ENCODE data around the gene COG2.

Gene COG2

DNA sequence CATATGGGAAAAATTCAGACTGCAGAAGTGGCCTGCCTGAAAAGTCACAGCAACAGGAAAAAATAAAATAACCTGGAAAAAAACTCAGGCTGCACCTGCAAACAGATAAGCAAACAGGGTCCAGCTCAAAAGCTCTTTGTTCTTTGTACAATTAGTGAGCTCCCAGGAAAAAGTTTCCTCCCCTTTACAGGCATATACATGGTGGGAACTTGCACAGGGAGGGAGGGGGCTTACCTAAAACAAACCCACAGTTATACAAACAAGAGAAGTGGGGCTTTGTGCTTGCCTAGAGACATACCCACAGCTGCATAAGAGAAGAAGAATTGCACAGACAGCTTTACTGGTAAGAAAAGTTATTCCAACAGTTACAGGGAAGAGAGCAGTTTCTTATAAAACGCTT lies 31.7 kb upstream of the COG2 start:
- Histone ChIP-seq H3K4me1 (ENCODE audit: control insufficient read depth, insufficient read depth, low read length, unreplicated experiment) (no peaks in the 10 kb centered on the region), H3K36me3 (ENCODE audit: insufficient read depth, low read length) (no peaks in the 10 kb centered on the region), H3K27ac (ENCODE audit: low read depth, low read length) (no peak overlapping the region), H3K79me2 (ENCODE audit: control insufficient read depth, insufficient read depth, low read length, unreplicated experiment) (no peaks in the 10 kb centered on the region), H2AFZ (ENCODE audit: low read length, unreplicated experiment) (no peak overlapping the region), H3K4me3 (ENCODE audit: low read depth, low read length) (no peak overlapping the region), H3K27me3 (ENCODE audit: insufficient read depth, low read length) (peaks cover 26% of the 10 kb centered on the region)

DNA sequence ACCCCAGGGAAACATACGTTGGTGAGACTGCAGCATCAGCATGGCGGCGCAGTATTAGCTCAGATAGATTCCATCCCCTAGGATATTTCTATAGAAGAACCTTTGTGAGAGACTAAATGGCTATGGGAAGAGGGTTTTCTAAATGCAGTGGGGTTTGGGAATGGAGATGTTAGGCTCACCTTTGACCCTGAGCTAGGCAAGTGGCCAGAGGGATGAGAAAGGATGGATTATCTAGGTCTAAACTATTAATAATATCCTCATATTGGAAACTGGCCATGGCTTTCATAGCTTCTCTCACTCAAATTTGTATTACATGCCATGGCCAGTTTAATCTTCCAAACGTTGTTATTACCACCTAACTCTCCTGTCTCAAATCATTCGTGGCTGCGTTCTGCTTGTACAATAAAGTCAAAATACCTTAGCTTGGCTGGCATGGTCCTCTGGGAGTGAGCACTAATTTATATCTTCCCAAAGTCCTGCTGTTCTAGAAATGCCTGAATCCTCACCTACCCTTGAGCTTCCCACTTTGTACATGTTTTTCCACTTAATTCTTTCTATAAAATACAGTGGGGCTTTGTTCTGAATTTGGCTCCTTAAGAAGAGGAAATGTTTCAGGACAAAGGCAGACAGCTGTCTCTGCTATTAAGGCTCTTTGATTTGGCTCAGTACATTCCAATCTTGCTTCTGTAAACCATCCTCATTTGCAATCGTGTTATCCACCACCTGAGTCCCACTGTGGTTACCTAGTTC lies 31.0 kb upstream of the COG2 start:
- H3K27ac ChIP-seq (ENCODE audit: low read depth, low read length), result no peak overlapping the region
- no peak overlapping the region for H3K4me3 ChIP-seq (ENCODE audit: low read depth, low read length)
- no peaks in the 10 kb centered on the region for H3K4me1 ChIP-seq (ENCODE audit: control insufficient read depth, insufficient read depth, low read length, unreplicated experiment)
- H3K27me3 ChIP-seq (ENCODE audit: insufficient read depth, low read length), result peaks cover 33% of the 10 kb centered on the region
- no peak overlapping the region for H2AFZ ChIP-seq (ENCODE audit: low read length, unreplicated experiment)
- no peaks in the 10 kb centered on the region for H3K79me2 ChIP-seq (ENCODE audit: control insufficient read depth, insufficient read depth, low read length, unreplicated experiment)
- no peaks in the 10 kb centered on the region for H3K36me3 ChIP-seq (ENCODE audit: insufficient read depth, low read length)

DNA sequence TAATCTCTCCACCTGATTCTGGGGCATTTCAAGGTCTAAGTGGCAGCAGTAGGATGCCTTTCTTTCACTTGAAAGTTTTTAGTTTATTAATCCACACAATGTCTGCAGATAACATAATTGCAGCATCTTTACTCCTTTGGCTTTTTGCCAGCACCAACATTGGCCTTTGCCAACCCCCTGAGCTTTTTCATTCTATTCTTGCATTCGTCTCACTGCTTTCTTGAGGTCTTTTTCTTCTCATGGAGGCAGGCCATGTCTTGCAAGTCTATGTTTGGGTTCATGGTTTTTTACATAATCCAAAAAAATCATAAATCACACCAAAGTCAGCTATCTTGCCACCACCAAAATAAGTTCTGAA lies 30.4 kb upstream of the COG2 start:
- H2AFZ ChIP-seq (ENCODE audit: low read length, unreplicated experiment), result no peak overlapping the region
- no peaks in the 10 kb centered on the region for H3K79me2 ChIP-seq (ENCODE audit: control insufficient read depth, insufficient read depth, low read length, unreplicated experiment)
- no peaks in the 10 kb centered on the region for H3K4me1 ChIP-seq (ENCODE audit: control insufficient read depth, insufficient read depth, low read length, unreplicated experiment)
- H3K27me3 ChIP-seq (ENCODE audit: insufficient read depth, low read length), result peaks cover 39% of the 10 kb centered on the region
- H3K27ac ChIP-seq (ENCODE audit: low read depth, low read length), result no peak overlapping the region
- no peaks in the 10 kb centered on the region for H3K36me3 ChIP-seq (ENCODE audit: insufficient read depth, low read length)
- H3K4me3 ChIP-seq (ENCODE audit: low read depth, low read length), result no peak overlapping the region

DNA sequence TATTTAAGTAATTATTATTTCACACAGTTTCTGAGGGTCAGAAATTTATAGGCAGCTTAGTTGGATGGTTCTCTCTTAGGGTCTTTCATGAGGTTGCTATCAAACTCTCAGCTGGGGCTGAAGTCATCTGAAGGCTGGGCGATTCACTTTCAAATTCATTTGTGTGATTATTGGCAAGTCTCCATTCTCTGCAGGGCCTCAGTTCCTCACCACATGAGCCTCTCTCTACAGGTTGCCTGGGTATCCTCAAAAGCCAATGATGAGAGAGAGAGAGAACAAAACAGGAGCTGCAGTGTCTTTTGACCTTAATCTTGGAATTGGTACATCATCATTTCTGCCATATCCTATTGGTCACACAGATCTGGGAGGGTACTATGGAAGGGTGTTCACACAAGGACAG lies 29.6 kb upstream of the COG2 start:
- Histone ChIP-seq H3K27me3 (ENCODE audit: insufficient read depth, low read length) (peaks cover 43% of the 10 kb centered on the region), H3K27ac (ENCODE audit: low read depth, low read length) (no peak overlapping the region), H3K79me2 (ENCODE audit: control insufficient read depth, insufficient read depth, low read length, unreplicated experiment) (no peaks in the 10 kb centered on the region), H2AFZ (ENCODE audit: low read length, unreplicated experiment) (no peak overlapping the region), H3K4me1 (ENCODE audit: control insufficient read depth, insufficient read depth, low read length, unreplicated experiment) (no peaks in the 10 kb centered on the region), H3K36me3 (ENCODE audit: insufficient read depth, low read length) (no peaks in the 10 kb centered on the region), H3K4me3 (ENCODE audit: low read depth, low read length) (no peak overlapping the region)

DNA sequence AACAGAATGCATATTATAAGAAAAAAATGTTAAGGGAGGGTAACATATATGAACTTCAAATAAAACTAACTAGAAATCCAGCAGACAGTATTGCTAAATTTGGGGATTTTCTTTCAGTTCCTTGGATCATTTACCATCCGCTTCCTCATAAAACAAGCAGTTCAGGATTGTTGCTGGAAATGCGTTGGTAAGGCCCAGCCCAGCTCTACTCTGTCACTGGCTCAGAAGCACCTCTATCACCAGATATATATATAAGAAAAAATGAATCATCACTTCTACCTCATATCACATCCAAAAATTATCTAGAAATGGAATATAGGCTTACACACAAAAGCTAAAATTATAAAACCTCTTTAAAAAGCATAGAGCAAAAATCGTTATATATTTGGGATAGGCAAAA lies 28.2 kb upstream of the COG2 start:
- no peaks in the 10 kb centered on the region for H3K79me2 ChIP-seq (ENCODE audit: control insufficient read depth, insufficient read depth, low read length, unreplicated experiment)
- H3K27ac ChIP-seq (ENCODE audit: low read depth, low read length), result no peak overlapping the region
- peaks cover 56% of the 10 kb centered on the region for H3K27me3 ChIP-seq (ENCODE audit: insufficient read depth, low read length)
- H3K4me1 ChIP-seq (ENCODE audit: control insufficient read depth, insufficient read depth, low read length, unreplicated experiment), result no peaks in the 10 kb centered on the region
- no peaks in the 10 kb centered on the region for H3K36me3 ChIP-seq (ENCODE audit: insufficient read depth, low read length)
- H2AFZ ChIP-seq (ENCODE audit: low read length, unreplicated experiment), result no peak overlapping the region
- no peak overlapping the region for H3K4me3 ChIP-seq (ENCODE audit: low read depth, low read length)

DNA sequence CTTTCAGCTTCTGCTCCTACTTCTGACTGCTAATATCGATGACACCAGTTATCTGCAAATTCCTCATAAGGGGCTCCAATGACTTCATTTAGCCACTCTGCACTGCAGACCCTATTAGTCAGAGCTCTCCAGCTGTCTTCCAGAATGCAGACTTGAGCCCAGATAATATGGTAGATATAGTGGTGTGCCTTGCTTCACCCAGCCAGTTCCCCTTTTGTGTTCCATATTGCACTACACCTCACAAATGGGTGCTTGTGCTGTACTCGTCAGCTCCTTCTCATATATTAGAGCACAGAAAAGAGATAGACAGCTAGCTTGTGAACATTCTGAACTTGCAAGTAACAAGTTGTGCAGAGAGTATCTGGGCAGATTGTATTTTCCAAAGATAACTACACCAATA lies 23.7 kb upstream of the COG2 start:
- Histone ChIP-seq H3K36me3 (ENCODE audit: insufficient read depth, low read length) (no peaks in the 10 kb centered on the region), H3K27me3 (ENCODE audit: insufficient read depth, low read length) (peaks cover 77% of the 10 kb centered on the region), H3K27ac (ENCODE audit: low read depth, low read length) (no peak overlapping the region), H3K4me1 (ENCODE audit: control insufficient read depth, insufficient read depth, low read length, unreplicated experiment) (no peaks in the 10 kb centered on the region), H3K4me3 (ENCODE audit: low read depth, low read length) (no peak overlapping the region), H2AFZ (ENCODE audit: low read length, unreplicated experiment) (no peak overlapping the region), H3K79me2 (ENCODE audit: control insufficient read depth, insufficient read depth, low read length, unreplicated experiment) (no peaks in the 10 kb centered on the region)

DNA sequence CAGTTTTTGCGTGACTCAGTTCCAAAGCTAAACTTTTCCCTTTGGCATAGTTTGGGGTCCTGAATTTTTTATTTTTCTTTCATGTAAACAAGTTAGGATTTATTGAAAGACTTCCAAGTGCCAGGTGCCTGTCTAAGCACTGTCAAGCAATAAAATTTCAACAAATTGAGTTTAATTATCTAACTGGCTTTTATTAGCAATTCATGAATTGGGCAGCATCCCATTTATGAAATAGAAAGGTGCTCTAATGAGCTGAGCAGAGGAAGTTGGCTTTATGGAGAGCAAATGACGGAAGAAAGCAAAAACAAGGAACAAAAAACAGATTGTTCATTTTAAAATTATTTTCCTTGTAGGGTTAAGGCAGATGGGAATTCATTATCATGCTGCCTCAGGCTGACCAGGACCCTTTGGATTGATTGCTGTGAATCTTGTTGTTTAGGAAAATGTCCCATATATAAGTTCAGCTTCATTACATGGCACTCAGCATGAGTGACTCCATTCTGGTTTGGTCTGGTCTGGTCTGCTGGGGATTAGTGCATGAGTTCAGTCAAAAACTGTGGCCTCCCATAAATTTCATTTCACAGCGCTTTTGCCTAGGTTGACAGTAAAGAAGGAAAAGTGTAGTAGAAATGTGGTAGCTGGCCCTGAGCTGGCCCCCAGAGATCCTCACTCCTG lies 21.5 kb upstream of the COG2 start:
- no peak overlapping the region for H3K27ac ChIP-seq (ENCODE audit: low read depth, low read length)
- no peaks in the 10 kb centered on the region for H3K36me3 ChIP-seq (ENCODE audit: insufficient read depth, low read length)
- H3K79me2 ChIP-seq (ENCODE audit: control insufficient read depth, insufficient read depth, low read length, unreplicated experiment), result no peaks in the 10 kb centered on the region
- H3K27me3 ChIP-seq (ENCODE audit: insufficient read depth, low read length), result peaks cover 88% of the 10 kb centered on the region
- H3K4me1 ChIP-seq (ENCODE audit: control insufficient read depth, insufficient read depth, low read length, unreplicated experiment), result no peaks in the 10 kb centered on the region
- no peak overlapping the region for H2AFZ ChIP-seq (ENCODE audit: low read length, unreplicated experiment)
- H3K4me3 ChIP-seq (ENCODE audit: low read depth, low read length), result no peak overlapping the region

DNA sequence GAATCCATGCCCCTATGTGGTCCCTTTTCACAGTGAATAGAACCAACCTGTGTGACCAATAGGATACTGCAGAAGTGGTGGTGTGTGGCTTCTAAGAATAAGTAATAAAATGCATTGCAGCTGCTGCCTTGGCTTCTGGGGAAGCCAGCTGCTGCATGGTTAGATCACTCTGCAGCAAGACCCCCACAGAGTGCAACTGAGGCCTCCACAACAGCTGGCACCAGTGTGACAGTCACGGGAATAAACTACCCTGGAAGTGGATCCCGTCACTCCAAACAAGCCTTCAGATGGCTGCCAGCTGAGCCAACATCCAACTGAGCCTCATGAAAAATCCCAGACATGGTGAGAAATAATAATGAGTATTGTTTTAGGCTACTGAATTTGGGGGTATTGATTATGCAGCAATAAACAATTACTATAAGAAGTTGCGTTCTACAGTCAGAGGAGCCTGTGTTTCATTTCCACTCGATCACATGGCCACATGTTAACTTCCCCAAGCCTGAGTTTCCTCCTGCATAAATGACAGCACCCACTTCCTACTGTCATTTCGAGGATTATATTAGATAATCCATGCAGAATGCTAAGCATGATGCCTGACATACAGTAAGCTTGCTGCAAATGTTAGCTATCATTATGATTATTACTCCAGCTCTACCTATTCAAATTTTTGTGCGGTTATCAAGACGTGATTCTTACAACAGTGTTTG lies 20.8 kb upstream of the COG2 start:
- Histone ChIP-seq H3K27me3 (ENCODE audit: insufficient read depth, low read length) (peaks cover 81% of the 10 kb centered on the region), H3K79me2 (ENCODE audit: control insufficient read depth, insufficient read depth, low read length, unreplicated experiment) (no peaks in the 10 kb centered on the region), H3K27ac (ENCODE audit: low read depth, low read length) (no peak overlapping the region), H2AFZ (ENCODE audit: low read length, unreplicated experiment) (no peak overlapping the region), H3K36me3 (ENCODE audit: insufficient read depth, low read length) (no peaks in the 10 kb centered on the region), H3K4me3 (ENCODE audit: low read depth, low read length) (no peak overlapping the region), H3K4me1 (ENCODE audit: control insufficient read depth, insufficient read depth, low read length, unreplicated experiment) (no peaks in the 10 kb centered on the region)

DNA sequence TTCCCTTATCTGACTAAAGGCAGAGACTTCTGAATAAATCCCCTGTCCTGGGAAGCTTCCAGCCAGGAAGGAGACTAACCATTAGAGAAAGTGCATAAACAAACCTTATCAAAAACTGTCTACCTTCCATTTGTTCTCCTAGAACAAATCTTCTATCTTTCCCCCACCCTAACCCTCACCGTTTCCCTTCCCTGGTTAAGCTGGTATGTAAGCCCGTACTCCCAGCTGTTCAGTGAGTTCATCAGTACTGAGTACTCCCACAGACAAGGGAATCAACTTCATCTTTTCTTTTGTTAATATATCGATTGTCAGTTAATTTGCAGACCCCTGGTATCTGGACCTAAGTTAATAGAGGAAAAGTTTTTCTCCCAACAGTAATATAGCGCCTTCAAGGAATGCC lies 20.1 kb upstream of the COG2 start:
- Histone ChIP-seq H3K36me3 (ENCODE audit: insufficient read depth, low read length) (no peaks in the 10 kb centered on the region), H3K27me3 (ENCODE audit: insufficient read depth, low read length) (peaks cover 76% of the 10 kb centered on the region), H3K4me1 (ENCODE audit: control insufficient read depth, insufficient read depth, low read length, unreplicated experiment) (no peaks in the 10 kb centered on the region), H3K79me2 (ENCODE audit: control insufficient read depth, insufficient read depth, low read length, unreplicated experiment) (no peaks in the 10 kb centered on the region), H3K4me3 (ENCODE audit: low read depth, low read length) (no peak overlapping the region), H2AFZ (ENCODE audit: low read length, unreplicated experiment) (no peak overlapping the region), H3K27ac (ENCODE audit: low read depth, low read length) (no peak overlapping the region)

DNA sequence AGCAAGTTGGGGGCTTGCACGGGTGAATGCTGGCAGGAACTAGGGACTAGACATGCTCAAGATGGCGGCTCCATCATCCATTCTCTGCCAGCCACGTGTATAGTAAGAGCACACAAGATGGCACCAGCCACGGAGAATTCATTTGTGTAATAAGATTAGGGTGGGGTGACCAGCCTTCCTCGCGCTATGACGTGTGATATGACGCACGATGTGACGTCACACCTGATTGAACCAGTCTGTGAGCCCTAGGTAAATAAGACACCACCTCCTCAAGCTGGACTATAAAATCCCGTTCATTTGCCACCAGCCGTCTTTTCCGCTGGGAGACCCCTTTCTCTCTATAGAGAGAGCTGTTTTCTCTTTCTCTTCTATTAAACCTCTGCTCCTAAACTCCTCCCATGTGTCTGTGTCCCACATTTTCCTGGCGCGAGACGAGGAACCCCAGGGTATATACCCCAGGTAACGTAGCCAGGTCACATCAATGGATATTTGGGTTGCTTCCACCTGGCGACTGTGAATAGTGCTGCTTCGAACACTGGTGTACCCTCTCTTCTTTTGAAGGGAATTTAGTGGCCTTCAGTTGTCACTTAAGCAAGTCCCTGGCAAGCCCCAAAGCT lies 18.1 kb upstream of the COG2 start:
- Histone ChIP-seq H3K36me3 (ENCODE audit: insufficient read depth, low read length) (no peaks in the 10 kb centered on the region), H3K27me3 (ENCODE audit: insufficient read depth, low read length) (peaks cover 58% of the 10 kb centered on the region), H2AFZ (ENCODE audit: low read length, unreplicated experiment) (no peak overlapping the region), H3K27ac (ENCODE audit: low read depth, low read length) (no peak overlapping the region), H3K4me1 (ENCODE audit: control insufficient read depth, insufficient read depth, low read length, unreplicated experiment) (no peaks in the 10 kb centered on the region), H3K4me3 (ENCODE audit: low read depth, low read length) (no peak overlapping the region), H3K79me2 (ENCODE audit: control insufficient read depth, insufficient read depth, low read length, unreplicated experiment) (no peaks in the 10 kb centered on the region)

Data from ACC112 (cell line).